Left cardiac atrium (tissue), 4 donors: ENCODE measurements around the gene BEND6. TPM values are rescaled to one million over a fixed set of nuclear protein-coding genes. Genes with fewer than 3 reads are reported as not detected.

Experiments
- ATAC-seq, 2 donors: fragments of 200-7000 bp; cut with Tn5 transposase; one replicate each; pipeline ENCODE4 v1.9.1; 2020; ENCODE audit warnings: mild to moderate bottlenecking in 2 of 2, moderate library complexity in 2 of 2
- DNase-seq: peaks from one replicate; pipeline ENCODE4 v3.0.0-alpha.2; 2020
- intact Hi-C, 2 donors: fragments of 100-400 bp; cut with DNase I; formaldehyde crosslinking; loops; one replicate each; pipeline versions ENCODE4 v1.14.1 to v1.15.1; 2022 to 2023
- total RNA-seq, 2 donors: library from RNA; stranded (reverse); fragmentation: NEBNext Ultra II Directional; extraction: Animal tissue kit (Norgen Biotek cat#: 25700); gene quantifications; one replicate each; pipeline ENCODE4 v1.2.1, GENCODE V29; 2021
- donor health status: DM: no; HTN: yes; CAD: no.
- donor health status: DM: no; HTN: yes; CAD: no; lungs with severe emphysema.
- donor health status: DM: yes; HTN: yes; CAD: no.
- donor health status: Dilated cardiomyopathy.

Gene BEND6
- total RNA-seq, 2 donors from 2014 or later = 0.82 to 1.2 TPM

GRCh38 chr6:57068061-57068460 is 113.2 kb downstream of the BEND6 start:
- DNase-seq = no peak
- no peak for ATAC-seq
- intact Hi-C loops = no loop called here

GRCh38 chr6:57069228-57069627 is 114.3 kb downstream of the BEND6 start:
- ATAC-seq (no peak), DNase-seq (no peak)
- intact Hi-C loops = no loop called here

GRCh38 chr6:57069920-57070331 is 115.0 kb downstream of the BEND6 start:
- no peak for ATAC-seq
- no peak for DNase-seq
- intact Hi-C loops = no loop called here

GRCh38 chr6:57072108-57072507 is 117.2 kb downstream of the BEND6 start:
- intact Hi-C loops = no loop called here
- DNase-seq (no peak), ATAC-seq (no peak)

- DNase-seq = no peak
- intact Hi-C loops = no loop called here
- no peak for ATAC-seq
Measured at GRCh38 chr6:57074383-57074782, 119.5 kb downstream of the BEND6 start.

DNA sequence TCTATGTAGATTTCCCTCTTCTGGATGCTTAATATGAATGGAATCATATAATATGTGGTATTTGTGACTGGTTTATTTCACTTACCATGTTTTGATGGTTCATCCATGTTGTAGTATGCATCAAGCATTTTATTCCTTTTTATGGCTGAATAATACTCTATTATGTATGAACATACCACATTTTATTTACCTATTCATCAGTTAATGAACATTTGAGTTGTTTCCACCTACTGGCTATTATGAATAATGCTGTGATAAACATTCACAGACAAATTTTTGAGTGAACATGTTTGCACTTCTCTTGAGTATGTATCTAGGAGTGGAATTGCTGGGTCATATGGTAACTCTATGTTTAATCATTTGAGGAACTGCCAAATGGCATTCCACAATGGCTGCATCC is 120.2 kb downstream of the BEND6 start:
- no peak for DNase-seq
- no peak for ATAC-seq
- intact Hi-C loops = no loop called here

Other genes starting within 250 kb of the BEND6 start
- 10 to 100 TPM in 1 of 2 donors, 1 to 10 TPM in 1; 8.8 to 11.8 TPM for gene KIAA1586, start 91.6 kb downstream of the BEND6 start, total RNA-seq
- 10 to 100 TPM; 25.0 to 36.6 TPM for gene ZNF451, start 135.1 kb downstream of the BEND6 start, total RNA-seq
- gene BAG2, start 217.2 kb downstream of the BEND6 start, total RNA-seq = 10 to 100 TPM; 11.8 to 13.0 TPM